ENCODE data around the gene BPIFB2.
"Not testable (repeated sequence)": the region's sequence is repeated elsewhere in the genome, so short reads cannot be mapped to it uniquely, and the experiment has no call there.

DNA sequence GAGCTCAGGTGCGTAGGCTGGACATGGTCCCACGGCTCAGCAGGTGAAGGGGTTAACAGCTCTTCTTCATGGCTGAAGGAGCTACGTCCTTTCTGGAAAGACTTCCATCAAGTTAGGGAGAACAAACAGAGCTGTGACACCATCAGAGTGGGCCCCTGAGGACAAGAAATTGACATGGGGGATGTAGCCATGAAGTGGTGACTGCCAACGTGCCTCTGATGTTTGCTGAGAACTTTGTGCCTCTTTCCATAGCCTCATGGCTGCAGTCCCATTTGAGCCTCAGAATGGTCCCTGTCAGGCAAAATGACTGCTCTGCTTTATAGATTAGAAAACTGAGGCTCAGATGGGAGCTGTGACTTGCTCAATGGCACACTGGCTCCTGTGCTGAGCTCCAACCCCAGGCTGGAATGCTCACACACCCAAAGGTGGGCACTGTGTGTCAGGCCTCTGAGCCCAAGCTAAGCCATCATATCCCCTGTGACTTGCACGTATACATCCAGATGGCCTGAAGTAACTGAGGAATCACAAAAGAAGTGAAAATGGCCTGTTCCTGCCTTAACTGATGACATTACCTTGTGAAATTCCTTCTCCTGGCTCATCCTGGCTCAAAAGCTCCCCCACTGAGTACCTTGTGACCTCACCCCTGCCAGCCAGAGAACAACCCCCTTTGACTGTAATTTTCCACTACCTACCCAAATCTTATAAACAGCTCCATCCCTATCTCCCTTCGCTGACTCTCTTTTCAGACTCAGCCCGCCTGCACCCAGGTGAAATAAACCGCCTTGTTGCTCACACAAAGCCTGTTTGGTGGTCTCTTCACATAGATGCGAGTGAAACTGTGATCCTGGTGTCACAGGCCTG is 33.1 kb upstream of the BPIFB2 start:
- TF ChIP-seq, protein P1, sequence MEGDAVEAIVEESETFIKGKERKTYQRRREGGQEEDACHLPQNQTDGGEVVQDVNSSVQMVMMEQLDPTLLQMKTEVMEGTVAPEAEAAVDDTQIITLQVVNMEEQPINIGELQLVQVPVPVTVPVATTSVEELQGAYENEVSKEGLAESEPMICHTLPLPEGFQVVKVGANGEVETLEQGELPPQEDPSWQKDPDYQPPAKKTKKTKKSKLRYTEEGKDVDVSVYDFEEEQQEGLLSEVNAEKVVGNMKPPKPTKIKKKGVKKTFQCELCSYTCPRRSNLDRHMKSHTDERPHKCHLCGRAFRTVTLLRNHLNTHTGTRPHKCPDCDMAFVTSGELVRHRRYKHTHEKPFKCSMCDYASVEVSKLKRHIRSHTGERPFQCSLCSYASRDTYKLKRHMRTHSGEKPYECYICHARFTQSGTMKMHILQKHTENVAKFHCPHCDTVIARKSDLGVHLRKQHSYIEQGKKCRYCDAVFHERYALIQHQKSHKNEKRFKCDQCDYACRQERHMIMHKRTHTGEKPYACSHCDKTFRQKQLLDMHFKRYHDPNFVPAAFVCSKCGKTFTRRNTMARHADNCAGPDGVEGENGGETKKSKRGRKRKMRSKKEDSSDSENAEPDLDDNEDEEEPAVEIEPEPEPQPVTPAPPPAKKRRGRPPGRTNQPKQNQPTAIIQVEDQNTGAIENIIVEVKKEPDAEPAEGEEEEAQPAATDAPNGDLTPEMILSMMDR (IDR thresholded peaks at IDR 0.05) = not testable (repeated sequence)
- not testable (repeated sequence) for TF ChIP-seq POLR2A (IDR thresholded peaks at IDR 0.05)

All from thyroid gland (tissue), 4 donors.